ENCODE measurements around the gene CDNF. TPM values are rescaled to one million over a fixed set of nuclear protein-coding genes. Genes with fewer than 3 reads are reported as not detected.
A peak's percentile ranks its signal among the peaks of the same experiment; 100 is the strongest.

CDNF gene
- total and polyA plus RNA-seq, 10 of the 15 experiments (the other 5 are each of a cell fraction or from before 2014, with no cell fraction given) = 0.08 to 1.9 (median 0.77) TPM

DNA sequence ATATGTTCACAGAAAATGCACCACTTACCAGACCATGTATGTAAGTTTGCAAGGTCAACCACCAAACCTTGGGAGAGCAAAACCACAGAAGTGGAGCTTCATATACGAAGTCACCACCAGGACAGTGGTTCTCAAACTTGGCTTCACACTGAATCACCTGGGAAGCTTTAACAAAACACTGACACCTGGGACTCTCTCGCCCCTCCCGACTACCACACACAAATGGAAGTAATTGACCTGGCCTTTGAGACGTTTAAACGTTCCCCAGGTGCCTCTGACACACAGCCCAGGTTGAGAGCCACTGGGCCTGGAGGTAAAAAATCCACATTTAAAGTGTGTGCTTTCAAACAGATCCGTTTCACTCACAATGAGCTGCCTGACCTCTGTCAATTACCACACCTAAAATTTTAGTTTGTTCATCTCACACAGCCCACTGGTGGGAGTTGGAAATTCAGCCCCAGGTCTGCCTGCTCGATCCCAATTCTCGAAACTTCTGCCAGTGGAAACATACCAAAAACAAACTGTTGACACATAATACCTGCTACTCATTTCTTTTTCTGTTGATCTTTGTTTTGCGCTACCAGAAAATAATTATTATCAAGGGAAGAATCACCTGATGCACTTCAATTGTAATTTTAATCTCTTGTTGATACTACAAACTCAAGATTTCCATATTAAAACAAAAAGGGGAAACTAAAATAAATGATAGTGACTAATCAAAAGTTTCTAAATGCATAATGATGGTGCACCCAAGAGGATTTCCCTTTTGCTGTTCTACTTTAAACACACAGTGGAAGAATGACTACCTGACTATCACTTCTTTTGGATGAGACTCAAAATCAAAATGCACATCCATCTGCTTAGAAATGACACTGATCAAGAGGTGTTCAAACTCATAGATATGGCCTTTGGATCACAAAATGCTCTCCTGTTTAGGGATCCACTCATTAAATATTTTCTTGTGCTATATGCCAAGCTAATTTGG lies 26.6 kb downstream of the CDNF start:
- no peaks in the 10 kb centered on the region for H3K4me1 ChIP-seq (ENCODE audit: control insufficient read depth, insufficient read depth, low read length)
- H4K20me1 ChIP-seq (ENCODE audit: control insufficient read depth, insufficient read depth) = no peaks in the 10 kb centered on the region
- POLR2A ChIA-PET = no interaction called here
- RAD21 ChIA-PET (ENCODE audit: unreplicated experiment) = interaction anchor here (1.1 kb wide), 1 partner anchor 273 kb away, joined by 5 read pairs; no protein-coding TSS in a partner anchor
- BruUV-seq (replicated peaks) = no TSS peak
- in situ Hi-C loops (cut with MboI) = no loop called here
- SMC1A ChIA-PET (ENCODE audit: uncharacterized antibody, unreplicated experiment) = interaction anchor here (1.3 to 1.8 kb wide), 2 partner anchors 12 to 268 kb away, joined by 3 to 8 read pairs; no protein-coding TSS in a partner anchor
- FAIRE-seq (no peak), DNase-seq (ENCODE audit: low read depth, low spot score) (no peak), ATAC-seq (no peak)
- TF ChIP-seq NRF1 (conservative IDR thresholded peaks at IDR 0.05; ENCODE audit: low read depth, low read length) (no peak), PAX8 (IDR thresholded peaks at IDR 0.05) (no peak), RB1 (IDR thresholded peaks at IDR 0.05; ENCODE audit: borderline replicate concordance) (no peak), MTA2 (IDR thresholded peaks at IDR 0.05; ENCODE audit: low read depth) (no peak), NFXL1 (IDR thresholded peaks at IDR 0.05; ENCODE audit: borderline replicate concordance) (no peak), MAX (IDR thresholded peaks at IDR 0.05; ENCODE audit: low read depth, low read length) (no peak), CHD1 (IDR thresholded peaks at IDR 0.05; ENCODE audit: low read depth, low read length) (no peak)
- TF ChIP-seq, protein P1, sequence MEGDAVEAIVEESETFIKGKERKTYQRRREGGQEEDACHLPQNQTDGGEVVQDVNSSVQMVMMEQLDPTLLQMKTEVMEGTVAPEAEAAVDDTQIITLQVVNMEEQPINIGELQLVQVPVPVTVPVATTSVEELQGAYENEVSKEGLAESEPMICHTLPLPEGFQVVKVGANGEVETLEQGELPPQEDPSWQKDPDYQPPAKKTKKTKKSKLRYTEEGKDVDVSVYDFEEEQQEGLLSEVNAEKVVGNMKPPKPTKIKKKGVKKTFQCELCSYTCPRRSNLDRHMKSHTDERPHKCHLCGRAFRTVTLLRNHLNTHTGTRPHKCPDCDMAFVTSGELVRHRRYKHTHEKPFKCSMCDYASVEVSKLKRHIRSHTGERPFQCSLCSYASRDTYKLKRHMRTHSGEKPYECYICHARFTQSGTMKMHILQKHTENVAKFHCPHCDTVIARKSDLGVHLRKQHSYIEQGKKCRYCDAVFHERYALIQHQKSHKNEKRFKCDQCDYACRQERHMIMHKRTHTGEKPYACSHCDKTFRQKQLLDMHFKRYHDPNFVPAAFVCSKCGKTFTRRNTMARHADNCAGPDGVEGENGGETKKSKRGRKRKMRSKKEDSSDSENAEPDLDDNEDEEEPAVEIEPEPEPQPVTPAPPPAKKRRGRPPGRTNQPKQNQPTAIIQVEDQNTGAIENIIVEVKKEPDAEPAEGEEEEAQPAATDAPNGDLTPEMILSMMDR (IDR thresholded peaks at IDR 0.05 in 2 of 3, conservative IDR thresholded peaks at IDR 0.05 in 1 of 3; ENCODE audit: control insufficient read depth in 2 of 3, extremely low read depth in 1 of 3, insufficient read depth in 1 of 3, low read depth in 3 of 3, low read length in 3 of 3) = peak in 1 of 3 experiments; percentile 9; a peak in 1 of 6 replicates
- TF ChIP-seq, protein P2, sequence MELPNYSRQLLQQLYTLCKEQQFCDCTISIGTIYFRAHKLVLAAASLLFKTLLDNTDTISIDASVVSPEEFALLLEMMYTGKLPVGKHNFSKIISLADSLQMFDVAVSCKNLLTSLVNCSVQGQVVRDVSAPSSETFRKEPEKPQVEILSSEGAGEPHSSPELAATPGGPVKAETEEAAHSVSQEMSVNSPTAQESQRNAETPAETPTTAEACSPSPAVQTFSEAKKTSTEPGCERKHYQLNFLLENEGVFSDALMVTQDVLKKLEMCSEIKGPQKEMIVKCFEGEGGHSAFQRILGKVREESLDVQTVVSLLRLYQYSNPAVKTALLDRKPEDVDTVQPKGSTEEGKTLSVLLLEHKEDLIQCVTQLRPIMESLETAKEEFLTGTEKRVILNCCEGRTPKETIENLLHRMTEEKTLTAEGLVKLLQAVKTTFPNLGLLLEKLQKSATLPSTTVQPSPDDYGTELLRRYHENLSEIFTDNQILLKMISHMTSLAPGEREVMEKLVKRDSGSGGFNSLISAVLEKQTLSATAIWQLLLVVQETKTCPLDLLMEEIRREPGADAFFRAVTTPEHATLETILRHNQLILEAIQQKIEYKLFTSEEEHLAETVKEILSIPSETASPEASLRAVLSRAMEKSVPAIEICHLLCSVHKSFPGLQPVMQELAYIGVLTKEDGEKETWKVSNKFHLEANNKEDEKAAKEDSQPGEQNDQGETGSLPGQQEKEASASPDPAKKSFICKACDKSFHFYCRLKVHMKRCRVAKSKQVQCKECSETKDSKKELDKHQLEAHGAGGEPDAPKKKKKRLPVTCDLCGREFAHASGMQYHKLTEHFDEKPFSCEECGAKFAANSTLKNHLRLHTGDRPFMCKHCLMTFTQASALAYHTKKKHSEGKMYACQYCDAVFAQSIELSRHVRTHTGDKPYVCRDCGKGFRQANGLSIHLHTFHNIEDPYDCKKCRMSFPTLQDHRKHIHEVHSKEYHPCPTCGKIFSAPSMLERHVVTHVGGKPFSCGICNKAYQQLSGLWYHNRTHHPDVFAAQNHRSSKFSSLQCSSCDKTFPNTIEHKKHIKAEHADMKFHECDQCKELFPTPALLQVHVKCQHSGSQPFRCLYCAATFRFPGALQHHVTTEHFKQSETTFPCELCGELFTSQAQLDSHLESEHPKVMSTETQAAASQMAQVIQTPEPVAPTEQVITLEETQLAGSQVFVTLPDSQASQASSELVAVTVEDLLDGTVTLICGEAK (IDR thresholded peaks at IDR 0.05; ENCODE audit: borderline replicate concordance) = no peak
- WGBS (ENCODE audit: insufficient coverage, insufficient replicate concordance, low lambda C conversion rate, missing lambda C conversion rate) = 33% methylated on average over 9 of the region's 9 CpGs
- intact Hi-C loops (cut with micrococcal nuclease; ENCODE audit: unreplicated experiment) = no loop called here
- no peak overlapping the region for H3K4me3 ChIP-seq
- no peaks in the 10 kb centered on the region for H3K79me2 ChIP-seq (ENCODE audit: control insufficient read depth, insufficient read depth, low read length)
- no peak overlapping the region for H2AFZ ChIP-seq (ENCODE audit: control insufficient read depth, low read depth, low read length)
- no peak overlapping the region for H3K27ac ChIP-seq (ENCODE audit: control insufficient read depth, insufficient read depth)
- CTCF ChIA-PET = no interaction called here
- H3K9me3 ChIP-seq (replicated peaks; ENCODE audit: control insufficient read depth, insufficient read depth, low read length) = no peaks in the 10 kb centered on the region
- H3K27me3 ChIP-seq (replicated peaks in 1 of 2; ENCODE audit: control insufficient read depth in 2 of 2, insufficient read depth in 2 of 2, low read length in 1 of 2) = no peaks in the 10 kb centered on the region
- no peaks in the 10 kb centered on the region for H3K36me3 ChIP-seq (ENCODE audit: control insufficient read depth in 2 of 2, insufficient read depth in 2 of 2, low read length in 1 of 2)
- no peak overlapping the region for H3K9ac ChIP-seq (ENCODE audit: control insufficient read depth, insufficient read depth, low read length)
- H3K4me2 ChIP-seq (ENCODE audit: control insufficient read depth, insufficient read depth) = no peak overlapping the region
